Body of pancreas (tissue), 4 donors: ENCODE measurements around the gene C9orf85. TPM values are rescaled to one million over a fixed set of nuclear protein-coding genes. Genes with fewer than 3 reads are reported as not detected.
"Not testable (repeated sequence)": the region's sequence is repeated elsewhere in the genome, so short reads cannot be mapped to it uniquely, and the experiment has no call there.

ENCODE experiments used
- ATAC-seq: fragments of 150-250 bp; one replicate; pipeline ENCODE4 v1.9.1; 2016
- DNase-seq, 4 donors: peaks; one replicate each; pipeline ENCODE4 v3.0.0-alpha.2; 2019
- H3K27ac ChIP-seq, 4 donors: fragments of 200-600 bp; sonication (generic); 1 replicate in 3 of 4; 2 replicates in 1 of 4; pipeline versions ENCODE4 v1.5.1 to v1.6.1; 2016 to 2019; ENCODE audit warnings: mild to moderate bottlenecking in 1 of 4, mixed read lengths in 1 of 4, moderate library complexity in 1 of 4
- H3K27me3 ChIP-seq, 2 donors: fragments of 200-600 bp; sonication (generic); one replicate each; pipeline ENCODE4 v1.6.0; 2016; ENCODE audit warnings: mild to moderate bottlenecking in 1 of 2
- H3K36me3 ChIP-seq, 2 donors: fragments of 200-600 bp; sonication (generic); replicated peaks in 1 of 2; 2 replicates each; pipeline ENCODE4 v1.5.1; 2016; ENCODE audit warnings: low read depth in 2 of 2; ENCODE audit not compliant: insufficient read depth in 1 of 2
- H3K4me1 ChIP-seq: fragments of 200-600 bp; sonication (generic); one replicate; pipeline ENCODE4 v1.6.0; 2016
- H3K4me3 ChIP-seq, 2 donors: fragments of 200-600 bp; sonication (generic); 1 replicate in 1 of 2; 2 replicates in 1 of 2; pipeline ENCODE4 v1.5.1; 2016 to 2019
- H3K9me3 ChIP-seq, 3 donors: fragments of 200-600 bp; sonication (generic); 1 replicate in 2 of 3; 2 replicates in 1 of 3; pipeline ENCODE4 v1.5.1; 2016
- POLR2A ChIP-seq, 3 donors: fragments of 450-650 bp; IDR thresholded peaks; one replicate each; pipeline ENCODE4 v1.6.1; 2016; ENCODE audit warnings: antibody characterized with exemption in 3 of 3, mild to moderate bottlenecking in 2 of 3
- WGBS, 2 donors: methylation state at CpG; one replicate each; pipeline ENCODE4 v1.1.5; 2017; 5-methylcytosine and 5-hydroxymethylcytosine counted together
- intact Hi-C: fragments of 100-400 bp; cut with DNase I; formaldehyde crosslinking; loops from one replicate; pipeline ENCODE4 v1.15.1; 2023
- total RNA-seq, 2 donors: library from RNA; depleted of rRNA; stranded (reverse); fragments of >200 nt; gene quantifications; one replicate each; pipeline ENCODE4 v1.1.0, GENCODE V29; 2016
- TF ChIP-seq, protein P1 (sequence below), 7 experiments: fragments of 450-650 bp in 4 of 7; fragments of 200-600 bp in 3 of 7; sonication (generic) in 3 of 7; IDR thresholded peaks; one replicate each; pipeline ENCODE4 v1.5.1; 2016 to 2019; ENCODE audit warnings: antibody characterized with exemption in 7 of 7

Gene C9orf85
- total RNA-seq, 2 donors from 2014 or later = 6.0 to 6.6 TPM

GRCh38 chr9:71944754-71945375 is 33.4 kb downstream of the C9orf85 start:
- TF ChIP-seq, protein P1, sequence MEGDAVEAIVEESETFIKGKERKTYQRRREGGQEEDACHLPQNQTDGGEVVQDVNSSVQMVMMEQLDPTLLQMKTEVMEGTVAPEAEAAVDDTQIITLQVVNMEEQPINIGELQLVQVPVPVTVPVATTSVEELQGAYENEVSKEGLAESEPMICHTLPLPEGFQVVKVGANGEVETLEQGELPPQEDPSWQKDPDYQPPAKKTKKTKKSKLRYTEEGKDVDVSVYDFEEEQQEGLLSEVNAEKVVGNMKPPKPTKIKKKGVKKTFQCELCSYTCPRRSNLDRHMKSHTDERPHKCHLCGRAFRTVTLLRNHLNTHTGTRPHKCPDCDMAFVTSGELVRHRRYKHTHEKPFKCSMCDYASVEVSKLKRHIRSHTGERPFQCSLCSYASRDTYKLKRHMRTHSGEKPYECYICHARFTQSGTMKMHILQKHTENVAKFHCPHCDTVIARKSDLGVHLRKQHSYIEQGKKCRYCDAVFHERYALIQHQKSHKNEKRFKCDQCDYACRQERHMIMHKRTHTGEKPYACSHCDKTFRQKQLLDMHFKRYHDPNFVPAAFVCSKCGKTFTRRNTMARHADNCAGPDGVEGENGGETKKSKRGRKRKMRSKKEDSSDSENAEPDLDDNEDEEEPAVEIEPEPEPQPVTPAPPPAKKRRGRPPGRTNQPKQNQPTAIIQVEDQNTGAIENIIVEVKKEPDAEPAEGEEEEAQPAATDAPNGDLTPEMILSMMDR (IDR thresholded peaks at IDR 0.05) = no peak
- TF ChIP-seq POLR2A (IDR thresholded peaks at IDR 0.05) = no peak
- no peaks in the 10 kb centered on the region for H3K36me3 ChIP-seq
- H3K4me1 ChIP-seq = no peaks in the 10 kb centered on the region
- H3K27me3 ChIP-seq = no peaks in the 10 kb centered on the region
- no peak overlapping the region for H3K4me3 ChIP-seq
- H3K9me3 ChIP-seq = no peaks in the 10 kb centered on the region
- DNase-seq (no peak), ATAC-seq (no peak)
- intact Hi-C loops = no loop called here
- 35 to 50% methylated on average over 2 of the region's 2 CpGs for WGBS, 2 donors
- no peak overlapping the region for H3K27ac ChIP-seq

- ATAC-seq, intact Hi-C loops, H3K36me3 ChIP-seq, DNase-seq, H3K27ac ChIP-seq, H3K27me3 ChIP-seq, H3K9me3 ChIP-seq, H3K4me3 ChIP-seq, H3K4me1 ChIP-seq: not testable (repeated sequence)
- WGBS, 2 donors = 83 to 88% methylated on average over 2 of the region's 2 CpGs
Measured at GRCh38 chr9:71954652-71955051, 43.2 kb downstream of the C9orf85 start.

GRCh38 chr9:71955300-71955915 is 44.0 kb downstream of the C9orf85 start:
- no peaks in the 10 kb centered on the region for H3K9me3 ChIP-seq
- WGBS, 2 donors = 34 to 57% methylated on average over 1 of the region's 1 CpG
- no peak overlapping the region for H3K27ac ChIP-seq
- no peaks in the 10 kb centered on the region for H3K4me1 ChIP-seq
- no peaks in the 10 kb centered on the region for H3K36me3 ChIP-seq
- ATAC-seq = no peak
- no peaks in the 10 kb centered on the region for H3K27me3 ChIP-seq
- no peak for TF ChIP-seq POLR2A (IDR thresholded peaks at IDR 0.05)
- TF ChIP-seq, protein P1 (IDR thresholded peaks at IDR 0.05) = no peak
- no peak for DNase-seq
- no peak overlapping the region for H3K4me3 ChIP-seq
- intact Hi-C loops = no loop called here

DNA sequence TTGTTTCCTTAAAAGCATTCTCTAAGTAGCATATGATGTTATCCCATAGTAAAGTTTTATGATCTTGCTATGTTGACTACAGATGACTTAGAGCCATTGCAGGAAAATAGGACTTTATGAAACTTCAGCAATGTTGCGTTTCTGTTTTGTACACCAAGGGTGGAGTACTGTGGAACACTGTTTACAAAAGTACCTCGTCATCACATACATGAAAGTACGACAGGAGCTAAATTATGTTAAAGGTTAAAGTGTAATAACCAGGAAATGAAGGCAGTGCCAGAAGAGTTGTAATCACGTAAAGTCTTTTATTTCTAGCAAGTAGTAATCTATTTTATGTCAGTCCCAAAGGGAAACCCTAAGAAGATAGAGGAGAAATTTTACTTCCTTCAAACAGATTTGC is 50.9 kb downstream of the C9orf85 start:
- 69 to 77% methylated on average over 4 of the region's 4 CpGs for WGBS, 2 donors
- ATAC-seq (no peak), DNase-seq (no peak)
- intact Hi-C loops = no loop called here
- Histone ChIP-seq H3K9me3 (no peaks in the 10 kb centered on the region), H3K4me3 (no peak overlapping the region), H3K27ac (no peak overlapping the region), H3K4me1 (no peaks in the 10 kb centered on the region), H3K27me3 (no peaks in the 10 kb centered on the region), H3K36me3 (no peaks in the 10 kb centered on the region)
- TF ChIP-seq, protein P1 (IDR thresholded peaks at IDR 0.05) = no peak
- no peak for TF ChIP-seq POLR2A (IDR thresholded peaks at IDR 0.05)

DNA sequence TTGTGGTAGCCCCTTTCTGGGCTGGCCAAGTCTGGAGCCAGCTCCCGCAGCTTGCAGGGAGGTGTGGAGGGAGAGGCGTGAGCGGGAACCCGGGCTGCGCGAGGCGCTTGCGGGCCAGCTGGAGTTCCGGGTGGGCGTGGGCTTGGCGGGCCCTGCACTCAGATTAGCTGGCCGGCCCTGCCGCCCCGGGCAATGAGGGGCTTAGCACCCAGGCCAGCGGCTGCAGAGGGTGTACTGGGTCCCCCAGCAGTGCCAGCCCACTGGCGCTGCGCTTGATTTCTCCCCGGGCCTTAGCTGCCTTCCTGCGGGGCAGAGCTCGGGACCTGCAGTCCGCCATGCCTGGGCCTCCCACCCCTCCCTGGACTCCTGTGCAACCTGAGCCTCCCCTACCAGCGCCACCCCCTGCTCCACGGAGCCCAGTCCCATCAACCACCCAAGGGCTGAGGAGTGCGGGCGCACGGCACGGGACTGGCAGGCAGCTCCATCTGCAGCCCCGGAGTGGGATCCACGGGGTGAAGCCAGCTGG is 52.1 kb downstream of the C9orf85 start:
- intact Hi-C loops, ATAC-seq, H3K4me1 ChIP-seq, H3K27ac ChIP-seq, H3K4me3 ChIP-seq, DNase-seq, H3K27me3 ChIP-seq, H3K36me3 ChIP-seq, H3K9me3 ChIP-seq: not testable (repeated sequence)
- WGBS, 2 donors = 76 to 93% methylated on average over 6 to 28 of the region's 29 CpGs
